Endodermal cell (in vitro differentiated cells): ENCODE results near the gene ADAMTS15. TPM values are rescaled to one million over a fixed set of nuclear protein-coding genes. Genes with fewer than 3 reads are reported as not detected.
"Not testable (repeated sequence)": the region's sequence is repeated elsewhere in the genome, so short reads cannot be mapped to it uniquely, and the experiment has no call there.

ENCODE experiments used
- DNase-seq: peaks from one replicate; pipeline ENCODE4 v3.0.0-alpha.2; 2017
- H3K27ac ChIP-seq: 2 replicates; pipeline ENCODE4 v1.5.1; 2013; ENCODE audit warnings: mild to moderate bottlenecking, low read depth, low read length, moderate library complexity
- H3K27me3 ChIP-seq: 2 replicates; pipeline ENCODE4 v1.6.1; 2013; ENCODE audit warnings: mild to moderate bottlenecking, low read length, moderate library complexity; ENCODE audit not compliant: insufficient read depth, control insufficient read depth, poor library complexity, severe bottlenecking
- H3K36me3 ChIP-seq: 2 replicates; pipeline ENCODE4 v1.7.0; 2013; ENCODE audit warnings: mild to moderate bottlenecking, low read length, moderate library complexity; ENCODE audit not compliant: control insufficient read depth, insufficient read depth
- H3K4me1 ChIP-seq: one replicate; pipeline ENCODE4 v1.7.0; 2013; ENCODE audit warnings: low read length; ENCODE audit not compliant: control insufficient read depth, insufficient read depth
- H3K4me3 ChIP-seq: 2 replicates; pipeline ENCODE4 v1.5.1; 2013; ENCODE audit warnings: mild to moderate bottlenecking, low read length, moderate library complexity
- H3K9ac ChIP-seq: 2 replicates; pipeline ENCODE4 v1.6.1; 2013; ENCODE audit warnings: mild to moderate bottlenecking, low read length, moderate library complexity; ENCODE audit not compliant: poor library complexity, severe bottlenecking; ENCODE audit errors: extremely low read depth
- H3K9me3 ChIP-seq: 2 replicates; pipeline ENCODE4 v1.6.1; 2013; ENCODE audit warnings: mild to moderate bottlenecking, low read length, moderate library complexity; ENCODE audit not compliant: control insufficient read depth
- H3K27ac Mint-ChIP-seq: 2 replicates; pipeline ENCODE4 v1.8.0; 2020; ENCODE audit warnings: mixed read lengths
- H3K27me3 Mint-ChIP-seq: 2 replicates; pipeline ENCODE4 v1.8.0; 2021; ENCODE audit warnings: mild to moderate bottlenecking, mixed read lengths; ENCODE audit not compliant: insufficient read depth
- H3K36me3 Mint-ChIP-seq: 2 replicates; pipeline ENCODE4 v1.8.0; 2020; ENCODE audit warnings: low read depth, mixed read lengths
- H3K4me1 Mint-ChIP-seq: 2 replicates; pipeline ENCODE4 v1.8.0; 2020; ENCODE audit warnings: mixed read lengths
- H3K4me3 Mint-ChIP-seq: 2 replicates; pipeline ENCODE4 v1.8.0; 2020; ENCODE audit warnings: mild to moderate bottlenecking, moderate library complexity, mixed read lengths
- H3K9me3 Mint-ChIP-seq: 2 replicates; pipeline ENCODE4 v1.8.0; 2020; ENCODE audit warnings: mild to moderate bottlenecking, mixed read lengths
- WGBS, 2 experiments: methylation state at CpG; one replicate each; pipeline versions ENCODE4 v1.1.5 to v1.1.7; 2013; ENCODE audit warnings: missing lambda C conversion rate in 2 of 2, mixed read lengths in 1 of 2; ENCODE audit not compliant: insufficient coverage in 1 of 2, insufficient read length in 1 of 2; 5-methylcytosine and 5-hydroxymethylcytosine counted together
- total RNA-seq, 2 donors: library from RNA; stranded (reverse); fragmentation: NEBNext Ultra II Directional in 1 of 2; extraction: Animal tissue kit (Norgen Biotek cat#: 25700) in 1 of 2; gene quantifications; 2 replicates in 1 of 2; 3 replicates in 1 of 2; pipeline ENCODE4 v1.2.1, GENCODE V29; 2021
- TF ChIP-seq, protein P1 (sequence below): fragments of 200-600 bp; sonication (generic); conservative IDR thresholded peaks from 2 replicates; pipeline ENCODE4 v1.5.0; 2021; ENCODE audit warnings: antibody characterized with exemption, mild to moderate bottlenecking

Gene ADAMTS15
- total RNA-seq, 2 donors from 2014 or later: 0.27 to 1.0 TPM

DNA sequence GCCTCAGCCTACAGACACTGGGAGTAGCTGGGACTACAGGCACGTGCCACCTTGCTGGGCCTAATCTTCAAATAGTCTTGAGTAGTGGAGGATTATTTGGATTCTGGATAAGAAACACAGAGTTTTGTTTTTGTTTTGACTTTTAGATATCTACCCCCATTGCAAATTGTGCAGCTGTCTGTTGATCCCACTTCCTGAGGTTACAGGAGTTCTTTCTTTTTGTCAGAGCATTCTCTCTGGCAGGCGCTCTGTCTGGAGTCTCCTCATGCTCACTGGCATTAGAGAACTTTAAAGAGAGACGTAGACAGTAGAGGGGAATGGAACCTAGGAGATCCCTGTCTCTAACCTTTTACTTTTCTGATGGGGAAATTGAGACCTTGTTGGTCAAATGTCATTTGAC is 12.3 kb upstream of the ADAMTS15 start:
- H3K4me3 ChIP-seq: no peak overlapping the region
- no peaks in the 10 kb centered on the region for H3K27me3 ChIP-seq
- H3K27ac ChIP-seq: no peak overlapping the region
- H3K9me3 Mint-ChIP-seq: peaks cover 2% of the 10 kb centered on the region
- no peak overlapping the region for H3K4me3 Mint-ChIP-seq
- H3K36me3 Mint-ChIP-seq: no peaks in the 10 kb centered on the region
- no peaks in the 10 kb centered on the region for H3K9me3 ChIP-seq
- peaks cover 14% of the 10 kb centered on the region for H3K27me3 Mint-ChIP-seq
- TF ChIP-seq, protein P1, sequence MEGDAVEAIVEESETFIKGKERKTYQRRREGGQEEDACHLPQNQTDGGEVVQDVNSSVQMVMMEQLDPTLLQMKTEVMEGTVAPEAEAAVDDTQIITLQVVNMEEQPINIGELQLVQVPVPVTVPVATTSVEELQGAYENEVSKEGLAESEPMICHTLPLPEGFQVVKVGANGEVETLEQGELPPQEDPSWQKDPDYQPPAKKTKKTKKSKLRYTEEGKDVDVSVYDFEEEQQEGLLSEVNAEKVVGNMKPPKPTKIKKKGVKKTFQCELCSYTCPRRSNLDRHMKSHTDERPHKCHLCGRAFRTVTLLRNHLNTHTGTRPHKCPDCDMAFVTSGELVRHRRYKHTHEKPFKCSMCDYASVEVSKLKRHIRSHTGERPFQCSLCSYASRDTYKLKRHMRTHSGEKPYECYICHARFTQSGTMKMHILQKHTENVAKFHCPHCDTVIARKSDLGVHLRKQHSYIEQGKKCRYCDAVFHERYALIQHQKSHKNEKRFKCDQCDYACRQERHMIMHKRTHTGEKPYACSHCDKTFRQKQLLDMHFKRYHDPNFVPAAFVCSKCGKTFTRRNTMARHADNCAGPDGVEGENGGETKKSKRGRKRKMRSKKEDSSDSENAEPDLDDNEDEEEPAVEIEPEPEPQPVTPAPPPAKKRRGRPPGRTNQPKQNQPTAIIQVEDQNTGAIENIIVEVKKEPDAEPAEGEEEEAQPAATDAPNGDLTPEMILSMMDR: no peak
- no peak for DNase-seq
- no peaks in the 10 kb centered on the region for H3K4me1 ChIP-seq
- 85 to 93% methylated on average over 3 of the region's 3 CpGs for WGBS, 2 experiments
- peaks cover 1% of the 10 kb centered on the region for H3K4me1 Mint-ChIP-seq
- H3K9ac ChIP-seq: no peak overlapping the region
- H3K36me3 ChIP-seq: no peaks in the 10 kb centered on the region
- no peak overlapping the region for H3K27ac Mint-ChIP-seq

DNA sequence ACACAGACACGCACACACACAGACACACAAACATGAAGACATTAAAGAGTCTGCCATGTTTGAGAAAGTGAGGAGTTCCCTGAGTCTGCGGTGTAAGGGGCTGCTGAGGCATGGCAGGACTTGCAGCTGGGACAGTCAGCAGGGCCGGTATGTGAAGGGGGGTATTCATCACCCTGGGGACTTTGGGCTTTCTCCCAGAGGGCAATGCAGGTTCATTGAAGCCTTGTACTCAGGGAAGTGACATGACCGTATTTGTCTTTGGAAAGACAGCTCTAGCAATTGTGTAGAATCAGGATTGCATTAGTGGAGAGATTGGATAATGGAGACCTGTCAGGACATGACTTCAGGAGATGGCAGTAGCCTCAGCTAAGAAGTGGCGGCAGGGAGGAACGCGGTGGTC is 10.6 kb upstream of the ADAMTS15 start:
- Histone ChIP-seq H3K36me3 (no peaks in the 10 kb centered on the region), H3K27me3 (no peaks in the 10 kb centered on the region), H3K27ac (no peak overlapping the region), H3K9me3 (no peaks in the 10 kb centered on the region), H3K4me3 (no peak overlapping the region), H3K9ac (no peak overlapping the region), H3K4me1 (no peaks in the 10 kb centered on the region)
- peaks cover 1% of the 10 kb centered on the region for H3K4me1 Mint-ChIP-seq
- 92 to 100% methylated on average over 2 to 7 of the region's 7 CpGs for whole genome bisulfite sequencing, 2 experiments
- DNase-seq: no peak
- no peak overlapping the region for H3K4me3 Mint-ChIP-seq
- H3K9me3 Mint-ChIP-seq: peaks cover 3% of the 10 kb centered on the region
- peaks cover 16% of the 10 kb centered on the region for H3K27me3 Mint-ChIP-seq
- no peak overlapping the region for H3K27ac Mint-ChIP-seq
- TF ChIP-seq, protein P1: no peak
- no peaks in the 10 kb centered on the region for H3K36me3 Mint-ChIP-seq

DNA sequence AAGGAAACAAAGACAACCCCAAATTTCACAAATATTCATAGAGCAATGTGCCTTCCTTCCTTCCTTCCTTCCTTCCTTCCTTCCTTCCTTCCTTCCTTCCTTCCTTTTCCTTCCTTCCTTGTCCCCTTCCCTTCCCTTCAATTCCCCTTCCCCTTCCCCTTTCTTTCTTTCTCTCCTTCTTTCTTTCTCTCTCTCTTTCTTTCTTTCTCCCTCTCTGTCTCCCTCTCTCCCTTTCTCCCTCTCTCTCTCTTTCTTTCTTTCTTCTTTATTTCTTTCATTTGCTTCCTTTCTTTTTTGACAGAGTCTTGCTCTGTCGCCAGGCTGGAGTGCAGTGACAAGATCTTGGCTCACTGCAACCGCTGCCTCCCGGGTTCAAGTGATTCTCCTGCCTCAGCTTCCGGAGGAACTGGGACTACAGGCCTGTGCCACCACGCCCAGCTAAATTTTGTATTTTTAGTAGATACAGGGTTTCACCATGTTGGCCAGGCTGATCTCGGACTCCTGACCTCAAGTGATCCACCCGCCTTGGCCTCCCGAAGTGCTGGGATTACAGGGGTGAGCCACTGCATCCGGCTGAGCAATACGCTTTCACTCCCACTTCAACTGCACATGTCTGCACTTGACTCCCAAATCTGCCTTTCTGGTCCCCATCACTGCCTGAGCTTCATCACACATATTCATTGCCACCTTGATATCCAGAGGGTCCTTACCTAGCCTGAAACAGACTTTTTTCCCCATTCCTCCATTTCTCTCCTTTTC is 9.9 kb upstream of the ADAMTS15 start:
- not testable (repeated sequence) for H3K27ac ChIP-seq, H3K9me3 Mint-ChIP-seq, H3K9me3 ChIP-seq, H3K9ac ChIP-seq, H3K4me1 Mint-ChIP-seq, H3K4me3 ChIP-seq, H3K4me1 ChIP-seq, H3K27ac Mint-ChIP-seq, H3K36me3 Mint-ChIP-seq, DNase-seq, H3K36me3 ChIP-seq, H3K4me3 Mint-ChIP-seq, H3K27me3 ChIP-seq
- peaks cover 16% of the 10 kb centered on the region for H3K27me3 Mint-ChIP-seq
- WGBS, 2 experiments: 93 to 95% methylated on average over 10 of the region's 10 CpGs

DNA sequence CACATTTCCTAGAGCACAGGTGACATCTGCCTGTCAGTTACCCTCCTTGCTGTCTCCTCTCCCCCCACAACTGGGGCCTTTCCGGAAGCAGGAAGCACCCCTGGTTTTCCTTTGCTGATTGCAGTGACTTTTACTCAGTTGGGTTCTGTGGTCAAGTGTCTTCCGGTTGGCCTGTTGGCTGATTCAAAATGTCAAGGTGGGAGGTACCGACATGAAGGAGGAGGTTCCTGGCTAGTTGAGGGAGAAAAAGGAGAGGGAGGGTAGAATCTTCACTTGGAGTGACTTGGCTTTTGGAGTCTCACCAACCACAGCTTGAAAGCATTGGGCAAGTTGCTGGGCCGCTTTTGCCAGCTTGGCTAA is 9.3 kb upstream of the ADAMTS15 start:
- H3K27ac Mint-ChIP-seq: no peak overlapping the region
- WGBS, 2 experiments: 90 to 100% methylated on average over 2 to 4 of the region's 4 CpGs

More for the DNA sequence above, 9.3 kb upstream of the ADAMTS15 start:
- H3K36me3 Mint-ChIP-seq: no peaks in the 10 kb centered on the region
- TF ChIP-seq, protein P1: no peak
- Histone ChIP-seq H3K27ac (no peak overlapping the region), H3K9me3 (no peaks in the 10 kb centered on the region), H3K4me1 (no peaks in the 10 kb centered on the region), H3K4me3 (no peak overlapping the region), H3K27me3 (no peaks in the 10 kb centered on the region), H3K9ac (no peak overlapping the region), H3K36me3 (no peaks in the 10 kb centered on the region)
- no peak overlapping the region for H3K4me3 Mint-ChIP-seq
- H3K4me1 Mint-ChIP-seq: peaks cover 1% of the 10 kb centered on the region
- peaks cover 3% of the 10 kb centered on the region for H3K9me3 Mint-ChIP-seq
- peaks cover 16% of the 10 kb centered on the region for H3K27me3 Mint-ChIP-seq
- no peak for DNase-seq
